Panc1 (cell line): Measurements from ENCODE around the gene RPS4Y2. TPM values are rescaled to one million over a fixed set of nuclear protein-coding genes. Genes with fewer than 3 reads are reported as not detected.

Experiments
- ATAC-seq: fragments of 200-7000 bp; cut with Tn5 transposase; 2 replicates; pipeline ENCODE4 v1.9.1; 2020; ENCODE audit warnings: mild to moderate bottlenecking, moderate library complexity
- BruUV-seq: library from RNA; stranded (reverse); fragments of 400-500 nt; replicated peaks from 2 replicates; lab custom pipeline; 2021; lab: Mats Ljungman, UMichigan
- CTCF ChIA-PET: fragments of 300-600 bp; sonication (Branson Sonifier 250); formaldehyde crosslinking; loops from one replicate; lab custom pipeline; 2022; ENCODE audit warnings: antibody characterized with exemption; lab: Charles Lee
- POLR2A ChIA-PET: fragments of 300-600 bp; sonication (Branson Sonifier 250); formaldehyde crosslinking; loops from one replicate; lab custom pipeline; 2022; ENCODE audit warnings: antibody characterized with exemption; lab: Charles Lee
- DNase-seq: peaks from one replicate; pipeline ENCODE4 v3.0.0-alpha.2; 2010; ENCODE audit warnings: low read depth, low spot score
- H3K27ac ChIP-seq: 2 replicates; pipeline ENCODE4 v1.5.1; 2011; ENCODE audit warnings: mild to moderate bottlenecking, low read length, inconsistent platforms
- H3K27me3 ChIP-seq: fragments of 200-500 bp; sonication (Bioruptor generic); 2 replicates; pipeline ENCODE4 v1.6.0; 2014; ENCODE audit warnings: low read length, inconsistent platforms; ENCODE audit not compliant: control insufficient read depth, insufficient read depth
- H3K36me3 ChIP-seq: fragments of 200-500 bp; sonication (Bioruptor generic); 2 replicates; pipeline ENCODE4 v1.5.1; 2014; ENCODE audit warnings: inconsistent platforms, mild to moderate bottlenecking, low read length, moderate library complexity; ENCODE audit not compliant: control insufficient read depth, insufficient read depth
- H3K4me1 ChIP-seq: 2 replicates; pipeline ENCODE4 v1.5.1; 2011; ENCODE audit warnings: inconsistent platforms, mild to moderate bottlenecking, low read length, moderate library complexity; ENCODE audit not compliant: control insufficient read depth, insufficient read depth
- H3K4me3 ChIP-seq, 2 experiments: 2 replicates each; pipeline ENCODE4 v1.5.1; 2011 to 2012; ENCODE audit warnings: low read depth in 2 of 2, low read length in 2 of 2, mild to moderate bottlenecking in 2 of 2, inconsistent platforms in 1 of 2, moderate library complexity in 1 of 2
- H3K9me3 ChIP-seq: fragments of 200-500 bp; sonication (Bioruptor generic); 2 replicates; pipeline ENCODE4 v1.5.1; 2014; ENCODE audit warnings: low read depth, mild to moderate bottlenecking, inconsistent platforms, low read length, moderate library complexity; ENCODE audit not compliant: control insufficient read depth, insufficient read depth
- POLR2AphosphoS5 ChIP-seq: IDR thresholded peaks from 2 replicates; pipeline ENCODE4 v1.6.1; 2012; ENCODE audit warnings: mild to moderate bottlenecking, low read depth, low read length, moderate library complexity
- SIN3A ChIP-seq: IDR thresholded peaks from 2 replicates; pipeline ENCODE4 v1.6.1; 2012; ENCODE audit warnings: low read depth, mild to moderate bottlenecking, low read length, moderate library complexity, borderline replicate concordance; ENCODE audit not compliant: insufficient read depth
- TCF7L2 ChIP-seq: IDR thresholded peaks from 2 replicates; pipeline ENCODE4 v1.6.1; 2011; ENCODE audit warnings: mild to moderate bottlenecking, low read depth, low read length, inconsistent platforms
- in situ Hi-C: cut with HindIII; loops from 2 replicates; pipeline ENCODE4 v1.10.0; 2016; ENCODE audit warnings: low sequenced_read_pairs, low pct_unique_long_range_greater_than_20kb
- intact Hi-C: fragments of 100-400 bp; cut with micrococcal nuclease; formaldehyde crosslinking; loops from one replicate; pipeline ENCODE4 v1.10.0; 2022; ENCODE audit not compliant: unreplicated experiment
- total RNA-seq: library from RNA; stranded (reverse); gene quantifications from one replicate; pipeline ENCODE4 v1.2.1, GENCODE V29; 2021; ENCODE audit not compliant: unreplicated experiment
- TF ChIP-seq, protein P1 (sequence below): fragments of 450-650 bp; IDR thresholded peaks from 2 replicates; pipeline ENCODE4 v1.5.1; 2017; ENCODE audit warnings: mild to moderate bottlenecking
- TF ChIP-seq, protein P2 (sequence below), 2 experiments: IDR thresholded peaks; 2 replicates each; pipeline ENCODE4 v1.6.1; 2011 to 2012; ENCODE audit warnings: low read depth in 2 of 2, control low read depth in 1 of 2, low read length in 1 of 2, mild to moderate bottlenecking in 1 of 2, moderate library complexity in 1 of 2; ENCODE audit not compliant: insufficient read depth in 1 of 2

RPS4Y2 gene
- total RNA-seq, 1 experiment from 2014 or later, result not detected

DNA sequence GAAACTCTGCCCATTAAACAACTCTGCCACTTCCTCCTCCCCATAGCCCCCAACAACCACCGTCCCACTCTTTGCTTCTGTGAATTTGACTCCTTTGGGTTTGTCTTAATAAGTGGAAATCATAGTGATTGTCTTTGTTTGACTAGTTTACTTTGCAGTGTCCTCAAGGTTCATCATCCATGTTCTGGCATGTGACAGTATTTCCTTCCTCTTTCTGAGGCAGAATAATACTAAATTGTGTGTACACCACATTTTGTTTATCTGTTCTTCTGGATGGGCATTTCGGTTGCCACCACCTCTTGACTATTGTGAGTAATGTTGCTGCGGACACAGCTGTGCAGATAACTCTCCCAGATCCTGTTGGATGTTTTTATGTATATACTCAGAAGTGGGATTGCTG lies 14.8 kb downstream of the RPS4Y2 start:
- no peak for ATAC-seq
- H3K4me1 ChIP-seq, result no peaks in the 10 kb centered on the region
- CTCF ChIA-PET, result no interaction called here

DNA sequence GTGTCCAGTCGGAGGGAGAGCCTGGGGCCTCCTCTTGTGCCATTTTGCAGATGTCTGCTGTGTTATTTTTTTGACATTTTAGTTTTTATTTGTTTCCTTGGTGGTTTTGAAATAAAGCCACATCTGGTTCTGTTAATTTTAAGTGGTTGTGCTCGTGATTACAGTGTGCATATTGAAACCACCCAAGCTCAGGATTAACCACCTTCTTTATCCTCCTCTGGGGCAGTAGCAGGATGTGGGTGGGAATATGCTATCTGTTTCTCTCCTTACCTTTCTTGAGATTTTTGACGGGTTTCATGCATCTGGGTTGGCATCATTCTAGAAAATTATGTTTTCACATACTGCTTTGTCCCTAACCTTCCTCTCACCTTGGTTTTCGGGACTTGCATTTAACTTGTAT lies 20.2 kb downstream of the RPS4Y2 start:
- intact Hi-C loops (no loop called here), in situ Hi-C loops (no loop called here)
- ATAC-seq, result no peak
- H3K27me3 ChIP-seq, result no peaks in the 10 kb centered on the region
- no peak for DNase-seq
- ChIA-PET CTCF (no interaction called here), POLR2A (no interaction called here)
- TF ChIP-seq, protein P1, sequence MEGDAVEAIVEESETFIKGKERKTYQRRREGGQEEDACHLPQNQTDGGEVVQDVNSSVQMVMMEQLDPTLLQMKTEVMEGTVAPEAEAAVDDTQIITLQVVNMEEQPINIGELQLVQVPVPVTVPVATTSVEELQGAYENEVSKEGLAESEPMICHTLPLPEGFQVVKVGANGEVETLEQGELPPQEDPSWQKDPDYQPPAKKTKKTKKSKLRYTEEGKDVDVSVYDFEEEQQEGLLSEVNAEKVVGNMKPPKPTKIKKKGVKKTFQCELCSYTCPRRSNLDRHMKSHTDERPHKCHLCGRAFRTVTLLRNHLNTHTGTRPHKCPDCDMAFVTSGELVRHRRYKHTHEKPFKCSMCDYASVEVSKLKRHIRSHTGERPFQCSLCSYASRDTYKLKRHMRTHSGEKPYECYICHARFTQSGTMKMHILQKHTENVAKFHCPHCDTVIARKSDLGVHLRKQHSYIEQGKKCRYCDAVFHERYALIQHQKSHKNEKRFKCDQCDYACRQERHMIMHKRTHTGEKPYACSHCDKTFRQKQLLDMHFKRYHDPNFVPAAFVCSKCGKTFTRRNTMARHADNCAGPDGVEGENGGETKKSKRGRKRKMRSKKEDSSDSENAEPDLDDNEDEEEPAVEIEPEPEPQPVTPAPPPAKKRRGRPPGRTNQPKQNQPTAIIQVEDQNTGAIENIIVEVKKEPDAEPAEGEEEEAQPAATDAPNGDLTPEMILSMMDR, result no peak
- TF ChIP-seq POLR2AphosphoS5 (no peak), SIN3A (no peak)
- H3K4me3 ChIP-seq, result no peak overlapping the region
- H3K4me1 ChIP-seq, result no peaks in the 10 kb centered on the region
- no peak overlapping the region for H3K27ac ChIP-seq
- H3K36me3 ChIP-seq, result no peaks in the 10 kb centered on the region
- BruUV-seq, result no TSS peak
- H3K9me3 ChIP-seq, result no peaks in the 10 kb centered on the region

More for the DNA sequence above, 14.8 kb downstream of the RPS4Y2 start:
- in situ Hi-C loops (no loop called here), intact Hi-C loops (no loop called here)
- Histone ChIP-seq H3K4me3 (no peak overlapping the region), H3K36me3 (no peaks in the 10 kb centered on the region), H3K27me3 (no peaks in the 10 kb centered on the region), H3K9me3 (no peaks in the 10 kb centered on the region), H3K27ac (no peak overlapping the region)
- no peak for DNase-seq
- POLR2A ChIA-PET, result no interaction called here
- TF ChIP-seq, protein P2, sequence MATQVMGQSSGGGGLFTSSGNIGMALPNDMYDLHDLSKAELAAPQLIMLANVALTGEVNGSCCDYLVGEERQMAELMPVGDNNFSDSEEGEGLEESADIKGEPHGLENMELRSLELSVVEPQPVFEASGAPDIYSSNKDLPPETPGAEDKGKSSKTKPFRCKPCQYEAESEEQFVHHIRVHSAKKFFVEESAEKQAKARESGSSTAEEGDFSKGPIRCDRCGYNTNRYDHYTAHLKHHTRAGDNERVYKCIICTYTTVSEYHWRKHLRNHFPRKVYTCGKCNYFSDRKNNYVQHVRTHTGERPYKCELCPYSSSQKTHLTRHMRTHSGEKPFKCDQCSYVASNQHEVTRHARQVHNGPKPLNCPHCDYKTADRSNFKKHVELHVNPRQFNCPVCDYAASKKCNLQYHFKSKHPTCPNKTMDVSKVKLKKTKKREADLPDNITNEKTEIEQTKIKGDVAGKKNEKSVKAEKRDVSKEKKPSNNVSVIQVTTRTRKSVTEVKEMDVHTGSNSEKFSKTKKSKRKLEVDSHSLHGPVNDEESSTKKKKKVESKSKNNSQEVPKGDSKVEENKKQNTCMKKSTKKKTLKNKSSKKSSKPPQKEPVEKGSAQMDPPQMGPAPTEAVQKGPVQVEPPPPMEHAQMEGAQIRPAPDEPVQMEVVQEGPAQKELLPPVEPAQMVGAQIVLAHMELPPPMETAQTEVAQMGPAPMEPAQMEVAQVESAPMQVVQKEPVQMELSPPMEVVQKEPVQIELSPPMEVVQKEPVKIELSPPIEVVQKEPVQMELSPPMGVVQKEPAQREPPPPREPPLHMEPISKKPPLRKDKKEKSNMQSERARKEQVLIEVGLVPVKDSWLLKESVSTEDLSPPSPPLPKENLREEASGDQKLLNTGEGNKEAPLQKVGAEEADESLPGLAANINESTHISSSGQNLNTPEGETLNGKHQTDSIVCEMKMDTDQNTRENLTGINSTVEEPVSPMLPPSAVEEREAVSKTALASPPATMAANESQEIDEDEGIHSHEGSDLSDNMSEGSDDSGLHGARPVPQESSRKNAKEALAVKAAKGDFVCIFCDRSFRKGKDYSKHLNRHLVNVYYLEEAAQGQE (IDR thresholded peaks at IDR 0.05; ENCODE audit: insufficient read depth in 1 of 2, low read depth in 2 of 2, low read length in 1 of 2), result no peak
- BruUV-seq, result no TSS peak

DNA sequence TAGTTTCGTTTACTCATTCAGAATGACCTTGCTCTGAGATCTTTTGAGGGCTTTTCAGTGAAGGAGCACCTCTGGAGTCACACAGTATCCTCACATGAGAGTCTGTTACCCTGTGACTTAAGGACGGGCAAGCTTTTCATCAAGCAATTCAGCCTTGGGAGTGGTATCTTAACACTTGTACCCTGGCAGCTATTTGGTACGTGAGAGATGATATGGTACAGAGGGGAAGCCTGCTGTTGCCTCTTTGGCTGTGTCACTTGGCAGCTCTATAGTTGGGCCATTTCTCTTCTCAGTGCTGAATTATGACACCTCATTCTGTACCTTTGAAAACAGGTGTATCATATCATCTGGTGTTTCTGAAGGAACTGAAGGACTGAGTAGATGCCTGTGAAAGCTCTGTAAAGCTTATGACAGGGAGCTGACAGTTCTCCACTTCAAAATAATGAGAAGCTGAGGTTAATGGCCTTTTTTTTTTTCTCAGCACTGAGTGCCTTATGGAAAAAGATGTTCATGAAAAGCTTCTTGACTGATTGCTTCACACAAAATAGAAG lies 24.3 kb downstream of the RPS4Y2 start:
- DNase-seq (no peak), ATAC-seq (no peak)
- ChIA-PET CTCF (no interaction called here), POLR2A (no interaction called here)
- Histone ChIP-seq H3K36me3 (no peaks in the 10 kb centered on the region), H3K4me3 (no peak overlapping the region), H3K27ac (no peak overlapping the region), H3K27me3 (no peaks in the 10 kb centered on the region), H3K9me3 (no peaks in the 10 kb centered on the region), H3K4me1 (no peaks in the 10 kb centered on the region)
- no peak for TF ChIP-seq SIN3A
- TF ChIP-seq TCF7L2, result no peak
- TF ChIP-seq, protein P2 (IDR thresholded peaks at IDR 0.05; ENCODE audit: insufficient read depth in 1 of 2, low read depth in 2 of 2, low read length in 1 of 2), result no peak
- no peak for TF ChIP-seq POLR2AphosphoS5
- TF ChIP-seq, protein P1, result no peak
- BruUV-seq, result no TSS peak
- intact Hi-C loops (no loop called here), in situ Hi-C loops (no loop called here)
